OCI-LY3 (cell line): ENCODE data around the gene OTOG.

Experiments
- H2AFZ ChIP-seq: fragments of 200-600, 300-600 bp; shearing (Covaris generic); 2 replicates; pipeline ENCODE4 v1.6.0; 2014; ENCODE audit warnings: antibody characterized with exemption, low read depth, low read length
- H3K27ac ChIP-seq: fragments of 200-600, 300-600 bp; sonication (generic); 2 replicates; pipeline ENCODE4 v1.5.1; 2014; ENCODE audit warnings: mild to moderate bottlenecking, low read length, moderate library complexity, mixed read lengths
- H3K27me3 ChIP-seq: fragments of 200-600, 300-600 bp; sonication (generic); 2 replicates; pipeline ENCODE4 v1.6.1; 2014; ENCODE audit warnings: low read depth, low read length, mixed read lengths
- H3K36me3 ChIP-seq: fragments of 200-600, 300-600 bp; sonication (generic); replicated peaks from 2 replicates; pipeline ENCODE3; 2014; ENCODE audit warnings: low read depth, low read length, mixed read lengths
- H3K4me1 ChIP-seq: fragments of 300-600, 200-600 bp; sonication (generic); 2 replicates; pipeline ENCODE4 v1.6.1; 2014; ENCODE audit warnings: low read length, mixed read lengths
- H3K4me2 ChIP-seq: fragments of 200-600, 300-600 bp; sonication (generic); 2 replicates; pipeline ENCODE4 v1.6.1; 2014; ENCODE audit warnings: low read length, mixed read lengths
- H3K4me3 ChIP-seq: fragments of 300-600, 200-600 bp; sonication (generic); 2 replicates; pipeline ENCODE4 v1.5.1; 2014; ENCODE audit warnings: antibody characterized with exemption, mild to moderate bottlenecking, low read length, moderate library complexity
- H3K79me2 ChIP-seq: fragments of 300-600, 200-600 bp; shearing (Covaris generic); 2 replicates; pipeline ENCODE4 v1.6.1; 2014; ENCODE audit warnings: mild to moderate bottlenecking, low read length, mixed read lengths
- H3K9ac ChIP-seq: fragments of 300-600, 200-600 bp; shearing (Covaris generic); 2 replicates; pipeline ENCODE4 v1.6.0; 2014; ENCODE audit warnings: mild to moderate bottlenecking, low read length, moderate library complexity
- H3K9me3 ChIP-seq: fragments of 200-600, 300-600 bp; shearing (Covaris generic); 2 replicates; pipeline ENCODE4 v1.6.1; 2014; ENCODE audit warnings: low read length, mixed read lengths; ENCODE audit not compliant: insufficient read depth
- H4K20me1 ChIP-seq: fragments of 200-600, 300-600 bp; sonication (generic); 2 replicates; pipeline ENCODE4 v1.6.1; 2016; ENCODE audit warnings: low read length, mixed read lengths; ENCODE audit not compliant: insufficient read depth
- CTCF ChIP-seq: fragments of 200-600, 300-600 bp; sonication (generic); IDR thresholded peaks from 2 replicates; pipeline ENCODE4 v1.5.1; 2014; ENCODE audit warnings: antibody characterized with exemption, low read length, low read depth
- EZH2phosphoT487 ChIP-seq: fragments of 200-600 bp; shearing (Covaris generic); IDR thresholded peaks from 2 replicates; pipeline ENCODE4 v1.6.1; 2018; ENCODE audit warnings: antibody characterized with exemption, mixed run types, low read depth

Gene OTOG

DNA sequence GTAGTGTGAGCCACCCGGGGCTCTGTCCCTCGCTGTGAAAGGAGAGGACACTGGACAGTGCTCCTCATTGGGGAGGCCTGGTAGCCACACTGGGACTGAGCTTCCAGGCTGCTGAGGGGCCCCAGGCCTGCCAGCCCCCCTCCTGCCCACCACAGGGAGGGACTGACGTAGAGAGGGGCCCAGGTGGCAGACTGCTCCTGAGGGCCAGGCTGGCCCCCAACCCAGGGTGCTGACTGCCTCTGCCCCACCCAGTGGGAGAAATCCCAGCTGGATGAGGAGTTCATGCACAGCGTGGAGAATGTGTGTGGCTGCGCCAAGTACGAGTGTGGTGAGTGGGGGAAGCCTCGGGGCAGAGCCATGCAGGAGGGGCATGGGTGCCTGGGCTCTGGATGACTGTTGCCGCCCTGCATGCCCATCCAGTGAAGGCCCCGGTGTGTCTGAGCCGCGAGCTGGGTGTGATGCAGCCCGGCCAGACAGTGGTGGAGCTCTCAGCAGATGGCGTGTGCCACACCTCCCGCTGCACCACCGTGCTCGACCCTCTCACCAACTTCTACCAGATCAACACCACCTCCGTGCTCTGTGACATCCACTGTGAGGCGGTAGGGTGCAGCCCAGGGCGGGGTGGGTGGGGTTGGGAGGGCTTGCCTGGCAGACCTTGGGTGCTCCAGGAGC is 93.6 kb downstream of the OTOG start:
- Histone ChIP-seq H3K4me1 (no peaks in the 10 kb centered on the region), H3K9ac (no peak overlapping the region), H3K27me3 (no peaks in the 10 kb centered on the region), H2AFZ (no peak overlapping the region), H4K20me1 (no peaks in the 10 kb centered on the region), H3K4me2 (no peak overlapping the region), H3K36me3 (no peaks in the 10 kb centered on the region), H3K27ac (no peak overlapping the region), H3K4me3 (no peak overlapping the region), H3K79me2 (no peaks in the 10 kb centered on the region), H3K9me3 (no peaks in the 10 kb centered on the region)
- no peak for TF ChIP-seq EZH2phosphoT487
- no peak for TF ChIP-seq CTCF

GRCh38 chr11:17641792-17642350 is 94.8 kb downstream of the OTOG start:
- no peak overlapping the region for H3K27ac ChIP-seq
- H3K79me2 ChIP-seq = no peaks in the 10 kb centered on the region
- H3K4me3 ChIP-seq = no peak overlapping the region
- no peaks in the 10 kb centered on the region for H3K36me3 ChIP-seq
- H3K4me1 ChIP-seq = no peaks in the 10 kb centered on the region
- no peak overlapping the region for H3K4me2 ChIP-seq
- TF ChIP-seq CTCF = no peak
- TF ChIP-seq EZH2phosphoT487 = no peak
- no peak overlapping the region for H3K9ac ChIP-seq
- no peak overlapping the region for H2AFZ ChIP-seq
- H4K20me1 ChIP-seq = no peaks in the 10 kb centered on the region
- H3K9me3 ChIP-seq = no peaks in the 10 kb centered on the region
- H3K27me3 ChIP-seq = no peaks in the 10 kb centered on the region

GRCh38 chr11:17642370-17642769 is 95.3 kb downstream of the OTOG start:
- Histone ChIP-seq H3K27ac (no peak overlapping the region), H3K4me2 (no peak overlapping the region), H3K9me3 (no peaks in the 10 kb centered on the region)

GRCh38 chr11:17642980-17643379 is 95.9 kb downstream of the OTOG start:
- Histone ChIP-seq H3K4me3 (no peak overlapping the region), H3K79me2 (no peaks in the 10 kb centered on the region), H3K9ac (no peak overlapping the region), H3K4me1 (no peaks in the 10 kb centered on the region), H3K27ac (no peak overlapping the region), H2AFZ (no peak overlapping the region), H3K27me3 (no peaks in the 10 kb centered on the region), H4K20me1 (no peaks in the 10 kb centered on the region), H3K4me2 (no peak overlapping the region), H3K9me3 (no peaks in the 10 kb centered on the region), H3K36me3 (no peaks in the 10 kb centered on the region)
- TF ChIP-seq CTCF = no peak
- no peak for TF ChIP-seq EZH2phosphoT487

More at GRCh38 chr11:17642370-17642769, 95.3 kb downstream of the OTOG start:
- no peak overlapping the region for H3K9ac ChIP-seq
- H4K20me1 ChIP-seq = no peaks in the 10 kb centered on the region
- H3K27me3 ChIP-seq = no peaks in the 10 kb centered on the region
- no peaks in the 10 kb centered on the region for H3K4me1 ChIP-seq
- H3K79me2 ChIP-seq = no peaks in the 10 kb centered on the region
- H3K4me3 ChIP-seq = no peak overlapping the region
- TF ChIP-seq CTCF (no peak), EZH2phosphoT487 (no peak)
- no peak overlapping the region for H2AFZ ChIP-seq
- H3K36me3 ChIP-seq = no peaks in the 10 kb centered on the region
